Neural cell (in vitro differentiated cells): Measurements from ENCODE around the gene PDE9A. TPM values are rescaled to one million over a fixed set of nuclear protein-coding genes. Genes with fewer than 3 reads are reported as not detected.

Experiments used
- H2AFZ ChIP-seq: fragments of 200-600, 300-800 bp; sonication (generic), shearing (Covaris generic); 2 replicates; pipeline ENCODE4 v1.6.0; 2014; ENCODE audit warnings: low read depth, mild to moderate bottlenecking, antibody characterized with exemption, low read length, moderate library complexity
- H3F3A ChIP-seq: fragments of 200-600 bp; shearing (Covaris generic); 2 replicates; pipeline ENCODE4 v1.6.1; 2016; ENCODE audit warnings: mild to moderate bottlenecking, moderate library complexity, mixed read lengths, antibody characterized with exemption, low read length; ENCODE audit not compliant: insufficient read depth, poor library complexity, severe bottlenecking
- H3K27ac ChIP-seq: fragments of 200-600, 300-800 bp; sonication (generic), shearing (Covaris generic); 2 replicates; pipeline ENCODE4 v1.5.1; 2014; ENCODE audit warnings: mild to moderate bottlenecking, low read length, moderate library complexity
- H3K27me3 ChIP-seq: fragments of 300-800, 200-600 bp; sonication (generic), shearing (Covaris generic); 2 replicates; pipeline ENCODE4 v1.6.0; 2014; ENCODE audit warnings: mild to moderate bottlenecking, low read depth, low read length, moderate library complexity; ENCODE audit not compliant: insufficient read depth
- H3K36me3 ChIP-seq: fragments of 300-800, 200-600 bp; sonication (generic), shearing (Covaris generic); 2 replicates; pipeline ENCODE4 v1.5.1; 2014; ENCODE audit warnings: mild to moderate bottlenecking, antibody characterized with exemption, low read length, moderate library complexity; ENCODE audit not compliant: insufficient read depth
- H3K4me2 ChIP-seq: fragments of 300-800, 200-600 bp; sonication (generic), shearing (Covaris generic); 2 replicates; pipeline ENCODE4 v1.6.0; 2014; ENCODE audit warnings: mild to moderate bottlenecking, low read length
- H3K4me3 ChIP-seq: fragments of 300-800, 200-600 bp; sonication (generic), shearing (Covaris generic); 2 replicates; pipeline ENCODE4 v1.5.1; 2014; ENCODE audit warnings: mild to moderate bottlenecking, low read length, moderate library complexity
- H3K79me2 ChIP-seq: fragments of 200-600 bp; shearing (Covaris generic); replicated peaks from 2 replicates; pipeline ENCODE4 v1.6.0; 2014; ENCODE audit warnings: mild to moderate bottlenecking, low read length, moderate library complexity; ENCODE audit not compliant: insufficient read depth
- H3K9ac ChIP-seq: fragments of 300-800, 200-600 bp; sonication (generic), shearing (Covaris generic); 2 replicates; pipeline ENCODE4 v1.6.1; 2016; ENCODE audit warnings: mild to moderate bottlenecking, low read length, mixed read lengths
- H3K9me2 ChIP-seq: fragments of 200-600 bp; shearing (Covaris generic); 2 replicates; pipeline ENCODE4 v1.6.1; 2016; ENCODE audit warnings: mild to moderate bottlenecking, low read length, mixed read lengths; ENCODE audit not compliant: insufficient read depth
- H3K9me3 ChIP-seq: fragments of 200-600, 300-800 bp; sonication (generic), shearing (Covaris generic); 2 replicates; pipeline ENCODE4 v1.6.1; 2016; ENCODE audit warnings: mild to moderate bottlenecking, mixed run types, low read length, moderate library complexity, mixed read lengths
- H4K20me1 ChIP-seq: fragments of 200-600 bp; shearing (Covaris generic); 2 replicates; pipeline ENCODE4 v1.6.1; 2016; ENCODE audit warnings: mild to moderate bottlenecking, mixed run types; ENCODE audit not compliant: insufficient read depth
- CTCF ChIP-seq: fragments of 450-650 bp; IDR thresholded peaks from 2 replicates; pipeline ENCODE4 v1.5.1; 2014; ENCODE audit warnings: antibody characterized with exemption, mild to moderate bottlenecking, moderate library complexity; ENCODE audit not compliant: poor library complexity, severe bottlenecking
- EP300 ChIP-seq: fragments of 450-650 bp; conservative IDR thresholded peaks from 2 replicates; pipeline ENCODE4 v1.6.1; 2014; ENCODE audit warnings: antibody characterized with exemption, mild to moderate bottlenecking, moderate library complexity; ENCODE audit not compliant: poor library complexity, severe bottlenecking
- EZH2 ChIP-seq: fragments of 200-600, 300-800 bp; shearing (Covaris generic), sonication (generic); IDR thresholded peaks from 2 replicates; pipeline ENCODE4 v1.6.1; 2014; ENCODE audit warnings: antibody characterized with exemption, low read length, borderline replicate concordance, mild to moderate bottlenecking; ENCODE audit not compliant: insufficient read depth, poor library complexity, severe bottlenecking
- MXI1 ChIP-seq: fragments of 450-650 bp; conservative IDR thresholded peaks from 2 replicates; pipeline ENCODE4 v1.6.1; 2014; ENCODE audit warnings: antibody characterized with exemption, mild to moderate bottlenecking; ENCODE audit not compliant: poor library complexity, severe bottlenecking
- POLR2AphosphoS5 ChIP-seq: IDR thresholded peaks from 2 replicates; pipeline ENCODE4 v1.6.1; 2012
- RAD21 ChIP-seq: fragments of 450-650 bp; conservative IDR thresholded peaks from 2 replicates; pipeline ENCODE4 v1.6.1; 2014; ENCODE audit warnings: antibody characterized with exemption, mild to moderate bottlenecking, moderate library complexity
- REST ChIP-seq: IDR thresholded peaks from 2 replicates; pipeline ENCODE4 v1.6.1; 2012; ENCODE audit warnings: borderline replicate concordance
- SMC3 ChIP-seq: fragments of 450-650 bp; conservative IDR thresholded peaks from 2 replicates; pipeline ENCODE4 v1.6.1; 2014; ENCODE audit warnings: antibody characterized with exemption, mild to moderate bottlenecking, moderate library complexity; ENCODE audit not compliant: poor library complexity
- TAF1 ChIP-seq: IDR thresholded peaks from 2 replicates; pipeline ENCODE4 v1.6.1; 2012; ENCODE audit warnings: low read depth
- polyA plus RNA-seq: library from polyadenylated mRNA; depleted of rRNA; stranded (reverse); fragments of >200 nt; gene quantifications from 2 replicates; pipeline ENCODE4 v1.2.3, GENCODE V29; 2014

PDE9A gene
- polyA plus RNA-seq, 1 donor from 2014 or later: 32.2 TPM

GRCh38 chr21:42785666-42786427 is 132.4 kb downstream of the PDE9A start:
- no peak overlapping the region for H3K27ac ChIP-seq
- H3K9me2 ChIP-seq: no peaks in the 10 kb centered on the region
- H3K36me3 ChIP-seq: no peaks in the 10 kb centered on the region
- H3K79me2 ChIP-seq: no peaks in the 10 kb centered on the region
- TF ChIP-seq MXI1: no peak
- TF ChIP-seq SMC3: no peak
- no peak for TF ChIP-seq EZH2
- no peak for TF ChIP-seq TAF1
- TF ChIP-seq CTCF: no peak
- no peak for TF ChIP-seq REST
- TF ChIP-seq POLR2AphosphoS5: no peak
- TF ChIP-seq RAD21: no peak
- TF ChIP-seq EP300: no peak
- no peak overlapping the region for H3K4me3 ChIP-seq
- H4K20me1 ChIP-seq: no peaks in the 10 kb centered on the region
- no peaks in the 10 kb centered on the region for H3K9me3 ChIP-seq
- H3K9ac ChIP-seq: no peak overlapping the region
- H3F3A ChIP-seq: no peaks in the 10 kb centered on the region
- H2AFZ ChIP-seq: no peak overlapping the region
- no peak overlapping the region for H3K4me2 ChIP-seq
- H3K27me3 ChIP-seq: no peaks in the 10 kb centered on the region

GRCh38 chr21:42786884-42787283 is 133.5 kb downstream of the PDE9A start:
- Histone ChIP-seq H3K9ac (no peak overlapping the region), H3K9me2 (no peaks in the 10 kb centered on the region), H4K20me1 (no peaks in the 10 kb centered on the region), H3K4me2 (no peak overlapping the region), H3K4me3 (no peak overlapping the region), H2AFZ (no peak overlapping the region), H3K27ac (no peak overlapping the region), H3K36me3 (no peaks in the 10 kb centered on the region), H3F3A (no peaks in the 10 kb centered on the region), H3K27me3 (no peaks in the 10 kb centered on the region), H3K79me2 (no peaks in the 10 kb centered on the region), H3K9me3 (no peaks in the 10 kb centered on the region)
- TF ChIP-seq SMC3: no peak
- no peak for TF ChIP-seq RAD21
